ENCODE data around the gene RAB31. TPM values are rescaled to one million over a fixed set of nuclear protein-coding genes. Genes with fewer than 3 reads are reported as not detected.
A peak's percentile ranks its signal among the peaks of the same experiment; 100 is the strongest.

Gene RAB31
- total RNA-seq, 2 donors from 2014 or later = 0.42 to 0.82 TPM

DNA sequence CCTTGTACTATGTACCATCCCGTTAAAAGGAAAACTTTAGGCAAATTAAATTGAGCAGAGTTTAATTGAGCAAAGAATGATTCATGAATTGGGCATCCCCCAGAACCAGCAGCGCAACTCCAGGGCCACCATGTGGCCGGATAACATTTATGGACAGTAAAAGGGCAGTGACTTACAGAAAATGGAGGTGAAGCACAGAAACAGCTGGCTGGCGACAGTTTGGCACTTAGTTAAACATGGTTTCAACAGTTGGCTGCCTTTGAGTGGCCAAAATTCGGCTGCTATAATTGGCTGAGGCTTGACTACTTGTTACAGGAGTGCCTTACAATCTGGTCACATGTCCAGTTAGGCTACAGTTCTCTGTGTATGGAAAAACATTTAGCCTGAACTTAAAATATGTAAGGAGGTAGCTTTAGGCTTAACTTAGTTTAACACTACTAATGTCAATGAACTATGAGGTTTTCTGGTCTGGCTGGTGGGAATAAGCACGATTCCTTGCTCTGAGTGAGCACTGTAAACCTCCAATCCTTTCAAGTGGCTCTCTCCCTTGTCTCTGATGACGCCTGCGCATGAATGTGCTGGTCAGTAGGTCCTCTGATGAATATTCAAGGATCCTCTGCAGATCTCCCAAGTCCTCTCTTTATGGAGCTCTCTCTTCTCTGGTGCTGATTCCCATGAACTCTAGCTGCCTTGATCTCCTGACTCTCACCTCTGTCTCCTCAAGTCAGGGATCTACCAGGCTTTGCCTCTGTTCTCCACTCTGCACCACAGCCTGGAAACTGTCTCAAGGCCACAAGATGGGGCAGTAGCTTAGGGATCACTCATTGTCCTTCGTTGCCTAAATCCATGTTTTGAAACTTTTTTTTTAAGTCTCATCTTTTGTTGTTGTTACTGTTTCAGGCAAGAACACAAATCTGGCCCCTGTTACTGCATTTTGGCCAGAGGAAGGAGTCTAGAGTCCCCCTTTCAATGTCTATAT lies 24.4 kb upstream of the RAB31 start:
- ATAC-seq (replicated peaks in 1 of 2) = no peak
- H3K9me3 Mint-ChIP-seq = no peaks in the 10 kb centered on the region

DNA sequence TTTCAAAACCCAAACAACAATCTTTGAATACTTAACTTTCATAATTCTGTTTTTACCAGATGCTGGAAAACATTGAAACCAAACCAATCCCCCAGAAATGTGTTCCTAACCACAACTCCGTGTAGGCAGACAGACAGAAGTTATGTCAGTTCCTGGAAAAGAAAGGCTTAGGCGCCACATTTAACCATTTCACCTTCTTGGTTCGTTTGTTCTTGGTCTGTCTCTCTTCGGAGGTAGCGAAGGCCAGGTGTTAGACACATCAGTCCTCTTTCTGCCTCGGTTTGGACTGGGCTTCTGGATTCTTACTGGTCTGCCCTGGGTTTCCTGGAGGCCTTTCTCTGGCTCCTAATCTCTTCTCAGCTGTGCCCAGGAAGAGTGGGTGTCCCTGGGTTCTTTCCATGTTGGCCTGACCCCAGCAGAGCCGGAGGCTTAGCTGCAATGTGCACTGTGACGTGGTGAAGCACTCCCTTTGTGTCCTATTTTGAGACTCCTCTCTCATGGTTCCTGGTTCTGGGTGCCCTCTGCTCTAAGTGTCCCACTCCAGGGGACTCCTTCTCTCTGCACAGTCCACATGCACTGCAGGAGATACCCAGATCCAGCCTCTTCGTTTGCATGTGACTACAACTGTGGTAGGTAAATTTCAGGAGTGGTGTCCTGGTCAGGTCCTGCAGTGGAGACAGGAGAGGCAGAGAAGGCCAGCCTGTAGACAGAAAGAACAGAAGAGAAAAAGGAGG lies 23.1 kb upstream of the RAB31 start:
- H3K27me3 Mint-ChIP-seq (ENCODE audit: low read depth) = peaks cover 21% of the 10 kb centered on the region
- peak overlapping the region; percentile 27 to 29 for H3K4me3 Mint-ChIP-seq
- peaks cover 13% of the 10 kb centered on the region for H3K4me1 Mint-ChIP-seq (ENCODE audit: low read depth)
- no peak for ATAC-seq (replicated peaks in 1 of 2)
- no peaks in the 10 kb centered on the region for H3K36me3 Mint-ChIP-seq (ENCODE audit: insufficient read depth in 2 of 2)
- no peaks in the 10 kb centered on the region for H3K9me3 Mint-ChIP-seq
- no peak overlapping the region for H3K27ac Mint-ChIP-seq
- no peak for DNase-seq

More for the DNA sequence above, 24.4 kb upstream of the RAB31 start:
- Mint-ChIP-seq H3K4me1 (ENCODE audit: low read depth) (peaks cover 13% of the 10 kb centered on the region), H3K27ac (no peak overlapping the region), H3K27me3 (ENCODE audit: low read depth) (peaks cover 21% of the 10 kb centered on the region), H3K36me3 (ENCODE audit: insufficient read depth in 2 of 2) (no peaks in the 10 kb centered on the region), H3K4me3 (no peak overlapping the region)
- DNase-seq = no peak

DNA sequence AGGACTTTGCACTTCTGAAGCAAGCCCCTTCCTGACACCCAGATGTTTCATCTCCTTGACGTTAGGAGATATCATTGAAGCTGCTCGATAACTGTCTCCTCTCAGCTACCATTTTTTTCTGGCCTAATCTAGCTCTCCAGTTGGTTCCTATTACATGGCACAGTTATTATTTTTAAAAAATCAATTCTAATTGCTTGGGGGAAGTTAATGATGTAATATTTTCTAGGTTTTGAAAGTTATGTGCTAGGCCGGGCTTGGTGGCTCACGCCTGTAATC lies 22.5 kb upstream of the RAB31 start:
- Mint-ChIP-seq H3K36me3 (ENCODE audit: insufficient read depth in 2 of 2) (no peaks in the 10 kb centered on the region), H3K27me3 (ENCODE audit: low read depth) (peaks cover 21% of the 10 kb centered on the region), H3K4me1 (ENCODE audit: low read depth) (peaks cover 13% of the 10 kb centered on the region), H3K9me3 (no peaks in the 10 kb centered on the region), H3K27ac (no peak overlapping the region), H3K4me3 (no peak overlapping the region)
- DNase-seq (no peak), ATAC-seq (replicated peaks in 1 of 2) (no peak)

DNA sequence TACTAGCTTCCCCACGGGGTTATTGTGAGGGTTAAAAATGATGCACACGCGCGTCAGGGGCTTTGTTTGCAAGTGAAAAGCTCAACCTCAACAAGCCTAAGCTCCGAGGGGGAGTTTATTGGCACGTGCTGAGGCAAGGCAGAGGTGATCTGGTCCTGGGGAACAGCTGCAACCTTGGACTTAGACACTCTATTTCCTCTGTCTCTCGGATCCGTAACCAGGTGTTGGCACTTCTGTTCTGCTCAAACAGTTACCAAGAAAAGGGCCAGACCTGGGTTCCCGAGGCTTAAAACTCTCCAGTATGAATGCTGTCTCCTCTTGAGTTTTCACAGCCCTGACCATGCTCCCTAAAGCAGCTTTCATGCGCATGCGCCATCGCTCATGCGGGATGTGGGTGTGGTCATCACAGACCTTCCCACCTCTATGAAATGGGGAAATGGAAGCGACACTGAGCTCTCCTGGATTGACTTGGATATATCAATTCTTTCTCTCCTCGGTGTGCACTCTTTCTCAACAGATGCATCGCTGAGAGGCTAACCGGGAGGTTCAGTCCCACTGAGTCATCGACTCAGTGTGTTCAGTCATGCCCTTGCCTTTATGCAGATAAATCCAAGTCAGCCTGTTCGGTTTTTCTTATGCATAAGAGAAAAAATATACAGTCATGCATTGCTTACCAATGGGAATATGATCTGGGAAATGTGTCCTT lies 19.9 kb upstream of the RAB31 start:
- no peak for ATAC-seq (replicated peaks in 1 of 2)
- Mint-ChIP-seq H3K4me1 (ENCODE audit: low read depth) (peaks cover 13% of the 10 kb centered on the region), H3K4me3 (no peak overlapping the region), H3K36me3 (ENCODE audit: insufficient read depth in 2 of 2) (no peaks in the 10 kb centered on the region), H3K27me3 (ENCODE audit: low read depth) (peaks cover 6% of the 10 kb centered on the region), H3K27ac (no peak overlapping the region), H3K9me3 (no peaks in the 10 kb centered on the region)
- no peak for DNase-seq

DNA sequence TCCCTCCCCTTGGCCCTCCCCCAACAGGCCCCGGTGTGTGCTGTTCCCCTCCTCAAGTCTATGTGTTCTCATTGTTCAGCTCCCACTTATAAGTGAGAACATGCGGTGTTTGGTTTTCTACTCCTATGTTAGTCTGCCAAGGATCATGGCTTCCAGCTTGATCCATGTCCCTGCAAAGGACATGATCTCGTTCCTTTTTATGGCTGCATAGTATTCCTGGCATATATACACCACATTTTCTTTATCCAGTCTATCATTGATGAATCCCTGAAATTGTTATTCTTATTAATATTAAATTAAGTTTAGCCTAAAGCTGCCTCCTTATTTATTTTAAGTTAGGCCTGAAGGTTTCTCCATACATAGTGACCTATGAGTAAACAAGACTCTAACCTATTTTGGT lies 18.8 kb upstream of the RAB31 start:
- H3K4me3 Mint-ChIP-seq = no peak overlapping the region
- peaks cover 5% of the 10 kb centered on the region for H3K27me3 Mint-ChIP-seq (ENCODE audit: low read depth)
- no peak for ATAC-seq (replicated peaks in 1 of 2)
- no peak for DNase-seq
- H3K4me1 Mint-ChIP-seq (ENCODE audit: low read depth) = peaks cover 13% of the 10 kb centered on the region
- no peaks in the 10 kb centered on the region for H3K36me3 Mint-ChIP-seq (ENCODE audit: insufficient read depth in 2 of 2)
- no peak overlapping the region for H3K27ac Mint-ChIP-seq
- H3K9me3 Mint-ChIP-seq = no peaks in the 10 kb centered on the region

DNA sequence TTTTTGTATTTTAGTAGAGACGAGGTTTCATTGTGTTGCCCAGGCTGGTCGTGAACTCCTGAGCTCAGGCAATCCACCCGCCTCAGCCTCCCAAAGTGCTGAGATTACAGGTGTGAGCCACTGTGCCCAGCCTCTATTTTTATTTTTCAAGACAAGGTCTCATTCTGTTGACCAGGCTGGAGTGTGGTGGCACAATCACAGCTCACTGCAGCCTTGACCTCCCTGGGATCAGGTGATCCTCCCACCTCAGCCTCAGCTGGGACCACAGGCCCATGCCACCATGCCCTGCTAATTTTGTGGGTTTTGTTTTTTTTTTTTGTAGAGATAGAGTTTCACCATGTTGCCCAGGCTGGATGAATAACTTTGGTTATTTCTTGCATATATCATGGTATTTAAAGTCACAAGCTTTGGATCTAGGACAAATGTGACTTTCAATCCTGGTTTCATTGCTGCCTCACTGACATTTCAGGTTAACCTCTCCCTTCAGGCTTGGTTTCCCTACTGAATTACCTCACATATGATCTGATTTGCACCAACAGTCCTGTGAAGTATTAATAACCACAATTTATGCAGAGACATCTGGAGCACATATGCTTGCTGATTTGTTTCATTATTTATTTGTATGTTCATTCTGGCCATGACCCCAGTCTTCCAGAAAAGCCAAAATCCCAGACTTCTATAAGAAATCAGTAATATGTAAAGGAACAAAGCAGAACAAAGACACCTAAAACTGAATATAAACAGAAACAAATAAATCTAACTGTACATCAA lies 17.5 kb upstream of the RAB31 start:
- Mint-ChIP-seq H3K27ac (no peak overlapping the region), H3K4me1 (ENCODE audit: low read depth) (peaks cover under 1% of the 10 kb centered on the region), H3K27me3 (ENCODE audit: low read depth) (peaks cover 6% of the 10 kb centered on the region), H3K4me3 (no peak overlapping the region), H3K9me3 (no peaks in the 10 kb centered on the region), H3K36me3 (ENCODE audit: insufficient read depth in 2 of 2) (no peaks in the 10 kb centered on the region)
- ATAC-seq (replicated peaks in 1 of 2) = no peak
- DNase-seq = no peak

DNA sequence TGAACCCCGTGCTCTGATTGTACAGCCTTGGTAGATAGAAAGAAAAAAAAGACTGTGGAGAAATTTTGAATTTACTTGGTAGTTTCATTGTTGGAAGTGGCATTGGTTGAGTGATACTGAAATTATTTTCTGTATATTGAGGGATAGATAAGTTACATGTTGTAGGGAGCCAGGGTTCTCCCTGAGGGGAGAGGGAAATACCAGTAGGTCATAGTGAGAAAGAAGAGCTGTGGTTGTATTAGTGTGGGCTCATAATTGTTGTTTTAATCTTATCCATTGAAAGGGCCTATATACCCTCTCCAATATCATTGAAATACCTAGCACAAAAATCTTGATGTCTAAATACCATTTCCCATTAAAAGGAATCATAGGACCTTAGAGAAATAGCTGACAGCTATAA lies 16.9 kb upstream of the RAB31 start:
- H3K4me3 Mint-ChIP-seq = no peak overlapping the region
- no peaks in the 10 kb centered on the region for H3K4me1 Mint-ChIP-seq (ENCODE audit: low read depth)
- DNase-seq (no peak), ATAC-seq (replicated peaks in 1 of 2) (no peak)
- H3K36me3 Mint-ChIP-seq (ENCODE audit: insufficient read depth in 2 of 2) = no peaks in the 10 kb centered on the region
- no peaks in the 10 kb centered on the region for H3K9me3 Mint-ChIP-seq
- peaks cover 6% of the 10 kb centered on the region for H3K27me3 Mint-ChIP-seq (ENCODE audit: low read depth)
- H3K27ac Mint-ChIP-seq = no peak overlapping the region

DNA sequence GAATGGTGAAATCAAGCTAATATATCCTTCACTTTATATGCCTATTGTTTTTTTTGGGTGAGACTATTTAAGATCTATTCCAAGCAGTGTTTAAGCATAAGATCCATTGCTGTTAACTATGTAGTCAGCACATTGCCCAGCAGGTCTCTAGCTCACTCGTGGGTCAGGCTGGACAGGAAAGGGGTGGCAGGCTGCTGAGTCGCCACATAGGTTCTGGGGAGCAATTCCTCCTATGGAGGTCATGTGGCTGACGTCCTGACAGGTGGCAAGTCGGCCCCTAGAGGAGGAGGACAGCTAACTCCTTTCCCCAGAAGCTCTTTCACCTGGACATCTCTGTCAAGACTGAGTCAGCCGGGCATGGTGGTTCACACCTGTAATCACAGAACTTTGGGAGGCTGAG lies 13.9 kb upstream of the RAB31 start:
- Mint-ChIP-seq H3K9me3 (no peaks in the 10 kb centered on the region), H3K4me3 (no peak overlapping the region), H3K36me3 (ENCODE audit: insufficient read depth in 2 of 2) (no peaks in the 10 kb centered on the region), H3K27me3 (ENCODE audit: low read depth) (peaks cover 12% of the 10 kb centered on the region), H3K4me1 (ENCODE audit: low read depth) (no peaks in the 10 kb centered on the region), H3K27ac (no peak overlapping the region)
- DNase-seq = no peak
- ATAC-seq (replicated peaks in 1 of 2) = no peak

DNA sequence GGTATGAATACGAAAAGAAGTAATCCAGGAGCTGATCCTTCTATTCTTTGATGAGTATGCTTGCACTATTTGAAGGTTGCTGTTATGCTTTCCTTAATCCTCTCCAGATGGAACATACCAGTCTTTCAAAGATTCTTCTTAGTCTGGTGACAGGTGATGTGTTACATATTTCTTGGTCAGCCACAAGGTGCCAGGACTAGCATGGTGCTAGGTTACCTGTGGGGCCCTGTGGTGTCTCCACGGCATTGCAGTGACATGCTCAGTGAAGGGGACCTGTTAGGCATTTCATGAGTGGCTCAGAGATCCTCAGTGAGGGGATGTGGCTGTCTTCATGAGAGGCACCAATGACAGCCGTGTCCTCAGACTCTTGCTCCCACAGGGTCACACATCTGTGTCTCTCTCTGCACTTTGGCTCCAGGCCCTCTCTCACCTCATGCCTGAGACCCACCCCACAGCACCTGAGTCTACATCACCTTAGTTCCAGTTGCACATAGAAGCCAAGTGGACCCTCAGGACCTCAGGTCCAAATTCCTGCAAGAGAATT lies 13.1 kb upstream of the RAB31 start:
- H3K4me3 Mint-ChIP-seq = no peak overlapping the region
- DNase-seq (no peak), ATAC-seq (replicated peaks in 1 of 2) (no peak)
- peaks cover 12% of the 10 kb centered on the region for H3K27me3 Mint-ChIP-seq (ENCODE audit: low read depth)
- H3K4me1 Mint-ChIP-seq (ENCODE audit: low read depth) = no peaks in the 10 kb centered on the region
- H3K27ac Mint-ChIP-seq = no peak overlapping the region
- H3K9me3 Mint-ChIP-seq = no peaks in the 10 kb centered on the region
- no peaks in the 10 kb centered on the region for H3K36me3 Mint-ChIP-seq (ENCODE audit: insufficient read depth in 2 of 2)

DNA sequence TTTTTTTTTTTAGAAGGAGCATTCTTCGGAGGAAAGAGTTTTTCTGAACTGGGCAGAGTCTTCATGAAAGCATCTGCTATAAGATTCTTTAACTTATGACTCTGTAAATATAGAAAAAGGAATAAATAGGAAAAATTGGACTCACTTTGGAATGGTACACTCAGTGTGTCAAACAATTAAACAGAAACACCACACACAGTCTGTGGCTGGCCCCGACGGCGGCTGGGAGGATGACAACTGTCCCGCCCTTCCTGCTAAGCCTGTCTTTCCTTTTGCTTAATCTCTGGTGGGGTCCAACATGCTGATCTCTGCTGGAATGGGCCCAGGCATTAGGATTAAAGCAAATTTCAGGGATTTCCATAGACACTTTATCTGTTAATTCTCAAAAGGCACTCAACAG lies 12.5 kb upstream of the RAB31 start:
- Mint-ChIP-seq H3K27me3 (ENCODE audit: low read depth) (peaks cover 12% of the 10 kb centered on the region), H3K36me3 (ENCODE audit: insufficient read depth in 2 of 2) (no peaks in the 10 kb centered on the region), H3K27ac (no peak overlapping the region), H3K4me1 (ENCODE audit: low read depth) (no peaks in the 10 kb centered on the region), H3K9me3 (no peaks in the 10 kb centered on the region), H3K4me3 (no peak overlapping the region)
- DNase-seq (no peak), ATAC-seq (replicated peaks in 1 of 2) (no peak)

DNA sequence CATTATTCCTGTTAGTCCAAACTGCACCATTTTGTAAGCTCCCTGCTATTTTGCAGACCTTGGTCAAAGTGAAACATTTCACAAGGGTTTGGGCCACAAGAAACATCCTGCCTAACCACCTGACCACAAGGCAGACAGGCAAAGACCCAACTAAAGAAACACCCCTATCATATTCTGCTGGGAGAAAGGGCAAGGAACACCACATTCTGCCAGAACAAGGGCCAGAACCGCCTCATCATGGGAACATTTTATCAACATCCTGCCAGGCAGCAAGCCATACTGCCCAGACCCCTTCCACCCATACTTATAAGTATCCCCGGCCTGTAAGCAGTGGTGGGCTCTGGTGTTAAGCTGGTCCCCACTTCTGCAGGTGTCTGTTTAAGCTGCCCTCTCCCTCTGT lies 12.0 kb upstream of the RAB31 start:
- no peak for ATAC-seq (replicated peaks in 1 of 2)
- H3K4me1 Mint-ChIP-seq (ENCODE audit: low read depth) = no peaks in the 10 kb centered on the region
- H3K36me3 Mint-ChIP-seq (ENCODE audit: insufficient read depth in 2 of 2) = no peaks in the 10 kb centered on the region

DNA sequence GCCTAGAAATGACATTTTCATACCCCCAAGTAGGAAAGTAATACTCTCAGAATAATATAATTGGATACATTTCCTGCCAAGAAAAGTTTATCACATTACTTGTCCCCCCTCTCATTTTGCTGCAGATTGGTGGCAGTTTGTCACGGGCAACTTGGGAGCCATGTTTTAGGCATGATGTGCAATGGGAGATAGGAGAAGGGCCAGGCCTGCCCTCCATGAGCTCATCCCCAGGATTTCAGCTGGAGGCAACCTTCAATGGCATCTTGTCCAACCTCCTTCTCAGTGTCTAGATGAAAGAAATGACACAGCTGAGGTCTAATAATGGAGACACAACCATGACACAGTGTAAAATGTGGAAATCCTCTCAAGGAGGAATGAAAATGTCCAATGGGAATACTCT lies 11.4 kb upstream of the RAB31 start:
- no peaks in the 10 kb centered on the region for H3K4me1 Mint-ChIP-seq (ENCODE audit: low read depth)
- peaks cover 12% of the 10 kb centered on the region for H3K27me3 Mint-ChIP-seq (ENCODE audit: low read depth)
- no peak overlapping the region for H3K4me3 Mint-ChIP-seq
- ATAC-seq (replicated peaks in 1 of 2) (no peak), DNase-seq (no peak)
- H3K36me3 Mint-ChIP-seq (ENCODE audit: insufficient read depth in 2 of 2) = no peaks in the 10 kb centered on the region
- no peak overlapping the region for H3K27ac Mint-ChIP-seq
- H3K9me3 Mint-ChIP-seq = no peaks in the 10 kb centered on the region

More for the DNA sequence above, 12.0 kb upstream of the RAB31 start:
- no peak overlapping the region for H3K4me3 Mint-ChIP-seq
- no peak overlapping the region for H3K27ac Mint-ChIP-seq
- DNase-seq = no peak
- H3K27me3 Mint-ChIP-seq (ENCODE audit: low read depth) = peaks cover 12% of the 10 kb centered on the region
- H3K9me3 Mint-ChIP-seq = no peaks in the 10 kb centered on the region
